HCT116 (cell line): ENCODE measurements around the gene SHCBP1L. TPM values are rescaled to one million over a fixed set of nuclear protein-coding genes. Genes with fewer than 3 reads are reported as not detected.

Source experiments
- ATAC-seq: fragments of 200-7000 bp; cut with Tn5 transposase; 2 replicates; pipeline ENCODE4 v1.9.1; 2020; ENCODE audit warnings: mild to moderate bottlenecking, moderate library complexity
- BruUV-seq: library from RNA; stranded (reverse); fragments of 400-500 nt; replicated peaks from 2 replicates; lab custom pipeline; 2021; lab: Mats Ljungman, UMichigan
- CTCF ChIA-PET: fragments of 300-600 bp; sonication (Branson Sonifier 250); formaldehyde crosslinking; loops from one replicate; lab custom pipeline; 2021; ENCODE audit warnings: antibody characterized with exemption; lab: Charles Lee
- POLR2A ChIA-PET: fragments of 300-600, 350-600 bp; sonication (Branson Sonifier 250); formaldehyde crosslinking; loops from one replicate; lab custom pipeline; 2021; ENCODE audit warnings: antibody characterized with exemption; lab: Charles Lee
- RAD21 ChIA-PET, 2 experiments: fragments of 300-600 bp; sonication (Branson Sonifier 250); formaldehyde crosslinking; loops; one replicate each; lab custom pipeline; 2023; ENCODE audit warnings: low total read pairs in 2 of 2; ENCODE audit not compliant: uncharacterized antibody in 2 of 2, unreplicated experiment in 2 of 2, low non-redundant PET in 1 of 2; lab: Charles Lee
- DNase-seq: peaks from one replicate; pipeline ENCODE4 v3.0.0-alpha.2; 2010; ENCODE audit warnings: low read depth, low spot score
- H2AFZ ChIP-seq: fragments of 200-600 bp; shearing (Covaris generic), sonication (generic); 2 replicates; pipeline ENCODE4 v1.6.1; 2017; ENCODE audit warnings: low read depth, mixed run types, mixed read lengths, antibody characterized with exemption, low read length; ENCODE audit not compliant: poor library complexity, severe bottlenecking
- H3K27ac ChIP-seq: 2 replicates; pipeline ENCODE4 v1.5.1; 2012; ENCODE audit warnings: low read depth, low read length
- H3K27me3 ChIP-seq: fragments of 200-600 bp; sonication (generic); 2 replicates; pipeline ENCODE4 v1.6.1; 2016; ENCODE audit warnings: mixed run types, low read length, mixed read lengths; ENCODE audit not compliant: insufficient read depth
- H3K36me3 ChIP-seq, 2 experiments: fragments of 200-500 bp in 1 of 2; fragments of 200-600 bp in 1 of 2; sonication (Bioruptor generic) in 1 of 2; sonication (generic) in 1 of 2; 2 replicates each; pipeline versions ENCODE4 v1.5.1 to v1.6.1; 2014 to 2016; ENCODE audit warnings: low read length in 2 of 2, inconsistent platforms in 1 of 2, mixed read lengths in 1 of 2, mixed run types in 1 of 2; ENCODE audit not compliant: insufficient read depth in 2 of 2, control insufficient read depth in 1 of 2
- H3K4me1 ChIP-seq, 2 experiments: fragments of 200-600 bp in 1 of 2; sonication (generic) in 1 of 2; 2 replicates each; pipeline versions ENCODE4 v1.5.1 to v1.6.1; 2012 to 2017; ENCODE audit warnings: low read length in 2 of 2, inconsistent platforms in 1 of 2, mild to moderate bottlenecking in 1 of 2, mixed read lengths in 1 of 2, mixed run types in 1 of 2, moderate library complexity in 1 of 2; ENCODE audit not compliant: insufficient read depth in 2 of 2, control insufficient read depth in 1 of 2
- H3K4me2 ChIP-seq: fragments of 200-600 bp; sonication (generic); 2 replicates; pipeline ENCODE4 v1.6.1; 2017; ENCODE audit warnings: mixed run types, low read length, mixed read lengths
- H3K4me3 ChIP-seq, 2 experiments: fragments of 200-600 bp in 1 of 2; sonication (generic) in 1 of 2; replicated peaks in 1 of 2; 2 replicates each; pipeline ENCODE4 v1.5.1; 2011 to 2016; ENCODE audit warnings: low read length in 2 of 2, control low read depth in 1 of 2, low read depth in 1 of 2, mild to moderate bottlenecking in 1 of 2, mixed read lengths in 1 of 2, mixed run types in 1 of 2
- H3K79me2 ChIP-seq: fragments of 200-600 bp; sonication (generic); 2 replicates; pipeline ENCODE4 v1.6.1; 2017; ENCODE audit warnings: mild to moderate bottlenecking, mixed run types, low read length, moderate library complexity, mixed read lengths; ENCODE audit not compliant: insufficient read depth
- H3K9ac ChIP-seq: fragments of 200-600 bp; sonication (generic); 2 replicates; pipeline ENCODE4 v1.6.1; 2016; ENCODE audit warnings: low read length, mixed read lengths
- H3K9me2 ChIP-seq: fragments of 200-600 bp; sonication (generic), shearing (Covaris generic); 2 replicates; pipeline ENCODE4 v1.6.1; 2017; ENCODE audit warnings: mixed run types, mild to moderate bottlenecking, moderate library complexity; ENCODE audit not compliant: insufficient read depth
- H3K9me3 ChIP-seq, 2 experiments: fragments of 200-500 bp in 1 of 2; fragments of 200-600 bp in 1 of 2; sonication (Bioruptor generic) in 1 of 2; sonication (generic) in 1 of 2; 2 replicates each; pipeline ENCODE4 v1.6.1; 2014 to 2017; ENCODE audit warnings: low read length in 2 of 2, mixed read lengths in 2 of 2, inconsistent platforms in 1 of 2, low read depth in 1 of 2, mild to moderate bottlenecking in 1 of 2, mixed run types in 1 of 2, moderate library complexity in 1 of 2; ENCODE audit not compliant: control insufficient read depth in 1 of 2, insufficient read depth in 1 of 2
- H4K20me1 ChIP-seq: fragments of 200-600 bp; sonication (generic), shearing (Covaris generic); 2 replicates; pipeline ENCODE4 v1.6.1; 2017; ENCODE audit warnings: mixed run types, mild to moderate bottlenecking, moderate library complexity; ENCODE audit not compliant: insufficient read depth
- CEBPB ChIP-seq: IDR thresholded peaks from 2 replicates; pipeline ENCODE4 v1.6.1; 2012; ENCODE audit warnings: low read depth
- ELF1 ChIP-seq: IDR thresholded peaks from 2 replicates; pipeline ENCODE4 v1.6.1; 2012; ENCODE audit warnings: low read depth, borderline replicate concordance
- EZH2 ChIP-seq: fragments of 200-600 bp; sonication (generic); IDR thresholded peaks from 2 replicates; pipeline ENCODE4 v1.6.1; 2017; ENCODE audit warnings: antibody characterized with exemption, mixed run types
- FOSL1 ChIP-seq: IDR thresholded peaks from 2 replicates; pipeline ENCODE4 v1.6.1; 2012; ENCODE audit warnings: low read depth
- MAX ChIP-seq: IDR thresholded peaks from 2 replicates; pipeline ENCODE4 v1.6.1; 2012
- POLR2A ChIP-seq: IDR thresholded peaks from 2 replicates; pipeline ENCODE4 v1.7.0; 2011; ENCODE audit warnings: borderline replicate concordance; ENCODE audit not compliant: insufficient read depth, insufficient read length; ENCODE audit errors: extremely low read depth
- REST ChIP-seq: IDR thresholded peaks from 2 replicates; pipeline ENCODE4 v1.6.1; 2012; ENCODE audit warnings: low read depth
- SP1 ChIP-seq: IDR thresholded peaks from 2 replicates; pipeline ENCODE4 v1.6.1; 2012; ENCODE audit warnings: low read depth
- YY1 ChIP-seq: IDR thresholded peaks from 2 replicates; pipeline ENCODE4 v1.6.1; 2011; ENCODE audit warnings: low read length, low read depth, moderate library complexity, mild to moderate bottlenecking; ENCODE audit not compliant: insufficient replicate concordance; ENCODE audit errors: extremely low read depth
- ZNF274 ChIP-seq: fragments of 200-500 bp; sonication (Bioruptor generic); IDR thresholded peaks from 2 replicates; pipeline ENCODE4 v1.6.1; 2014; ENCODE audit warnings: mild to moderate bottlenecking, low read depth, low read length, inconsistent platforms
- intact Hi-C: fragments of 100-400 bp; cut with micrococcal nuclease; formaldehyde crosslinking; loops from 2 replicates; pipeline ENCODE4 v1.10.0; 2022
- total RNA-seq: library from RNA; stranded (reverse); gene quantifications from one replicate; pipeline ENCODE4 v1.2.1, GENCODE V29; 2021; ENCODE audit not compliant: unreplicated experiment

The SHCBP1L gene
- total RNA-seq, 1 experiment from 2014 or later, result not detected

GRCh38 chr1:182956708-182957365, 3.9 kb upstream of the SHCBP1L start:
- ATAC-seq (no peak), DNase-seq (no peak)
- ChIA-PET POLR2A (no interaction called here), CTCF (no interaction called here), RAD21 (no interaction called here)
- TF ChIP-seq REST (no peak), POLR2A (no peak), ZNF274 (no peak), FOSL1 (no peak), EZH2 (no peak), ELF1 (no peak), CEBPB (no peak), MAX (no peak), YY1 (no peak), SP1 (no peak)
- no peaks in the 10 kb centered on the region for H3K79me2 ChIP-seq
- H3K4me2 ChIP-seq, result no peak overlapping the region
- intact Hi-C loops, result no loop called here
- H3K9me2 ChIP-seq, result no peaks in the 10 kb centered on the region
- H3K9ac ChIP-seq, result no peak overlapping the region
- no peak overlapping the region for H3K4me3 ChIP-seq
- H4K20me1 ChIP-seq, result no peaks in the 10 kb centered on the region
- no peak overlapping the region for H3K27ac ChIP-seq
- H3K27me3 ChIP-seq, result no peaks in the 10 kb centered on the region
- H3K9me3 ChIP-seq, result no peaks in the 10 kb centered on the region
- H3K4me1 ChIP-seq, result no peaks in the 10 kb centered on the region
- BruUV-seq, result no TSS peak
- no peak overlapping the region for H2AFZ ChIP-seq
- no peaks in the 10 kb centered on the region for H3K36me3 ChIP-seq
